A673 (cell line): Measurements from ENCODE around the gene CDH12. TPM values are rescaled to one million over a fixed set of nuclear protein-coding genes. Genes with fewer than 3 reads are reported as not detected.

ENCODE experiments used
- BruUV-seq: library from RNA; stranded (reverse); fragments of 400-500 nt; replicated peaks from 2 replicates; lab custom pipeline; 2021; lab: Mats Ljungman, UMichigan
- CTCF ChIA-PET: fragments of 300-600 bp; sonication (Branson Sonifier 250); formaldehyde crosslinking; loops from one replicate; lab custom pipeline; 2022; ENCODE audit warnings: antibody characterized with exemption; lab: Charles Lee
- POLR2A ChIA-PET: fragments of 300-600 bp; sonication (Branson Sonifier 250); formaldehyde crosslinking; loops from one replicate; lab custom pipeline; 2022; ENCODE audit warnings: antibody characterized with exemption; ENCODE audit not compliant: low non-redundant PET; lab: Charles Lee
- DNase-seq: peaks from one replicate; pipeline ENCODE4 v3.0.0-alpha.2; 2015; ENCODE audit warnings: low spot score
- H3K27ac ChIP-seq: fragments of 200-600 bp; sonication (generic); 2 replicates; pipeline ENCODE4 v1.5.1; 2016; ENCODE audit warnings: mixed run types, low read depth, mild to moderate bottlenecking, mixed read lengths, antibody characterized with exemption, low read length; ENCODE audit not compliant: poor library complexity, severe bottlenecking
- H3K27me3 ChIP-seq: fragments of 200-600 bp; sonication (generic); replicated peaks from 2 replicates; pipeline ENCODE4 v1.6.1; 2017; ENCODE audit warnings: mixed run types, low read depth, mild to moderate bottlenecking, mixed read lengths, antibody characterized with exemption, low read length; ENCODE audit not compliant: insufficient read depth, poor library complexity
- H3K36me3 ChIP-seq: fragments of 200-600 bp; sonication (generic); 2 replicates; pipeline ENCODE4 v1.6.1; 2016; ENCODE audit warnings: mixed run types, mild to moderate bottlenecking, mixed read lengths, antibody characterized with exemption, low read length; ENCODE audit not compliant: insufficient read depth, poor library complexity, severe bottlenecking
- H3K4me1 ChIP-seq: fragments of 200-600 bp; sonication (generic); 2 replicates; pipeline ENCODE4 v1.6.1; 2017; ENCODE audit warnings: mixed run types, mild to moderate bottlenecking, mixed read lengths, antibody characterized with exemption, low read length; ENCODE audit not compliant: insufficient read depth, poor library complexity, severe bottlenecking
- H3K4me3 ChIP-seq: fragments of 200-600 bp; sonication (generic); 2 replicates; pipeline ENCODE4 v1.5.1; 2016; ENCODE audit warnings: low read depth, mixed run types, mild to moderate bottlenecking, mixed read lengths, low read length; ENCODE audit not compliant: poor library complexity, severe bottlenecking
- H3K9me3 ChIP-seq: fragments of 200-600 bp; sonication (generic); 2 replicates; pipeline ENCODE4 v1.6.1; 2016; ENCODE audit warnings: mixed run types, low read depth, mild to moderate bottlenecking, mixed read lengths, antibody characterized with exemption, low read length; ENCODE audit not compliant: poor library complexity, severe bottlenecking
- EZH2 ChIP-seq: fragments of 200-600 bp; sonication (generic); IDR thresholded peaks from 2 replicates; pipeline ENCODE4 v1.6.1; 2017; ENCODE audit warnings: borderline replicate concordance, low read depth, mild to moderate bottlenecking, mixed read lengths, antibody characterized with exemption, low read length; ENCODE audit not compliant: poor library complexity, severe bottlenecking
- intact Hi-C: fragments of 100-400 bp; cut with micrococcal nuclease; formaldehyde crosslinking; loops from one replicate; pipeline ENCODE4 v1.10.0; 2022; ENCODE audit not compliant: unreplicated experiment
- total RNA-seq: library from RNA; stranded (reverse); gene quantifications from 2 replicates; pipeline ENCODE4 v1.2.3, GENCODE V29; 2021
- TF ChIP-seq, protein P1 (sequence below): fragments of 300-800, 200-600 bp; sonication (generic); conservative IDR thresholded peaks from 2 replicates; pipeline ENCODE4 v1.5.1; 2017; ENCODE audit warnings: low read depth, mild to moderate bottlenecking, antibody characterized with exemption, low read length, moderate library complexity, mixed read lengths

Gene CDH12
- total RNA-seq, 1 experiment from 2014 or later = 39.5 TPM

DNA sequence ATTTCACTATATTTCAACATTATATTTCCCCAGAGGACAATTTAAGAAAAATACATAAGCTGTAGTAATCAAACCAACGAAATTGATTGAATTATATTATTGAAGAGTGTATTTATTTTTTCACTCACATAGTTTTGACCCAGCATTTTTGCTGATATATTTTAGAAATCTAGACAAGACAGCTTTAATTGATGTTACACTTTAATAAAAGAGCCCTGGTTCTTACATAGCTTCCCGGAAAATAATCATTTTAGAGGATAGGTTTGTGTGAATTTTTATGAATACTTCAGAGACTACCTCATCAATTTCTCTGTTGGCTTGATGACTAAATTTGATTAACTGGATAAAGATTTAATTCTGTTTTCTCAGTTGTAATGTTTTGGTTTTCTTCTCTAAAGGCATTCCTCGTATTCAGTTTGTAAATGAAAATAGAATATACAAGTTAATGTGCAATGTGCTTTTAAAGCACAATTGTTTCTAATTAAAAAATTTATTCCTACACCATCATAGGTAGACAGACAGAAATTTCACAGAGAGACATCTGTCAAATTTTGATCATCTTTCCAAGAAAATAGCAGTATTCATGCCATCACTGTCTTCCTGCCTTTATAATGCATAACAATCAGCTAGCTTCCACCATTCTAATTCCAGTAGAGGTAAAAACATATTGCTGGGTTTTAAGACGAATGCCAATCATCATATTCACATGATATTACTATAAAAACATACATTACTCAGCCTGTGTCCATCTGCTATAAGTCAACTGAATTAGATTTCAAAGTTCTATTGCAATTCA is 441.4 kb downstream of the CDH12 start:
- no peak for TF ChIP-seq EZH2
- TF ChIP-seq, protein P1, sequence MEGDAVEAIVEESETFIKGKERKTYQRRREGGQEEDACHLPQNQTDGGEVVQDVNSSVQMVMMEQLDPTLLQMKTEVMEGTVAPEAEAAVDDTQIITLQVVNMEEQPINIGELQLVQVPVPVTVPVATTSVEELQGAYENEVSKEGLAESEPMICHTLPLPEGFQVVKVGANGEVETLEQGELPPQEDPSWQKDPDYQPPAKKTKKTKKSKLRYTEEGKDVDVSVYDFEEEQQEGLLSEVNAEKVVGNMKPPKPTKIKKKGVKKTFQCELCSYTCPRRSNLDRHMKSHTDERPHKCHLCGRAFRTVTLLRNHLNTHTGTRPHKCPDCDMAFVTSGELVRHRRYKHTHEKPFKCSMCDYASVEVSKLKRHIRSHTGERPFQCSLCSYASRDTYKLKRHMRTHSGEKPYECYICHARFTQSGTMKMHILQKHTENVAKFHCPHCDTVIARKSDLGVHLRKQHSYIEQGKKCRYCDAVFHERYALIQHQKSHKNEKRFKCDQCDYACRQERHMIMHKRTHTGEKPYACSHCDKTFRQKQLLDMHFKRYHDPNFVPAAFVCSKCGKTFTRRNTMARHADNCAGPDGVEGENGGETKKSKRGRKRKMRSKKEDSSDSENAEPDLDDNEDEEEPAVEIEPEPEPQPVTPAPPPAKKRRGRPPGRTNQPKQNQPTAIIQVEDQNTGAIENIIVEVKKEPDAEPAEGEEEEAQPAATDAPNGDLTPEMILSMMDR = no peak
- intact Hi-C loops = no loop called here
- Histone ChIP-seq H3K4me3 (no peak overlapping the region), H3K27ac (no peak overlapping the region), H3K9me3 (no peaks in the 10 kb centered on the region), H3K36me3 (no peaks in the 10 kb centered on the region), H3K4me1 (no peaks in the 10 kb centered on the region), H3K27me3 (peaks cover 3% of the 10 kb centered on the region)
- no peak for DNase-seq
- ChIA-PET POLR2A (no interaction called here), CTCF (no interaction called here)
- BruUV-seq = no TSS peak

DNA sequence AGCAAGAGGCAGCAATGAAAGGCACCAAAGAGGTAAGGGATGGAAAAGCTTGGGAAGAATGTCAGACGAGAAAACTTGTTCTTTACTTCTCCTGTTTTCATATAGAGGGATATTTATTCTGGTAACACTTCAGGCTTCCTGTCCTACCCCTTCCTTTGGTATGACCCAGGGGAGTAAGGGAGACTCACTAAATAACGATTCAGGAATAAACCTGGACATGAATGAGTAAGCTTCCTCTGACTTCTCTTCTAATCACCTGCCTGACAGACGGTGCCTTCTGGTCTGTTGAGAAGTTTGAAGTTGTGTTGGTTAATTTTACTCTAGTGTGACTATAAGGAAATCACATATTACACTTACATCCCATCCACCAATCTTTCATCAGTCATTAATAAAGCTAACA is 461.2 kb downstream of the CDH12 start:
- no peak overlapping the region for H3K4me3 ChIP-seq
- ChIA-PET CTCF (no interaction called here), POLR2A (no interaction called here)
- no peak overlapping the region for H3K27ac ChIP-seq
- no peaks in the 10 kb centered on the region for H3K9me3 ChIP-seq
- no peaks in the 10 kb centered on the region for H3K36me3 ChIP-seq
- DNase-seq = no peak
- no peaks in the 10 kb centered on the region for H3K27me3 ChIP-seq
- H3K4me1 ChIP-seq = no peaks in the 10 kb centered on the region
- no TSS peak for BruUV-seq
- TF ChIP-seq, protein P1 = no peak
- no peak for TF ChIP-seq EZH2
- intact Hi-C loops = no loop called here

DNA sequence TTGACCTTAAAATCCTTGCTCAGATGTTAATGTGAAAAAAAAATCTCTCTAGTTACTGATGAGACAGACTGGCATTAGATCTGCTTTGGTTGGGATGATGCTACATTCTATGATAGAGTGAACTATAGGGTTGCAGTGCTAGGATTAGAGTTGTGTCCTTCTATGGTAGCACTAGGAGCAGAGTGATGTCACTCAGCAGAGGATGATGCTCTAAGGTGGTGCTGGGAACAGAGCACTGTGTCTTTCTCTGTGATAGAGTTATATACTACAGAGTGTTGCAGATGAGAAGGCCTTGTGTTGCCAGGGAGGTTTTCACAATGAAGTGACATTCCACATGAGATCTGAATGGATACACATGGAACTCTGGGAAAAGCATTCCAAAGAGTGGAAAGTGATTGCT is 462.3 kb downstream of the CDH12 start:
- Histone ChIP-seq H3K27me3 (no peaks in the 10 kb centered on the region), H3K36me3 (no peaks in the 10 kb centered on the region), H3K4me3 (no peak overlapping the region), H3K27ac (no peak overlapping the region), H3K4me1 (no peaks in the 10 kb centered on the region), H3K9me3 (no peaks in the 10 kb centered on the region)
- DNase-seq = no peak
- ChIA-PET CTCF (no interaction called here), POLR2A (no interaction called here)
- BruUV-seq = no TSS peak
- TF ChIP-seq, protein P1 = no peak
- no peak for TF ChIP-seq EZH2
- intact Hi-C loops = no loop called here
